SK-N-SH (cell line): ENCODE data around the gene IST1. TPM values are rescaled to one million over a fixed set of nuclear protein-coding genes. Genes with fewer than 3 reads are reported as not detected.

ENCODE experiments used
- CTCF ChIA-PET: fragments of 300-600, 350-600 bp; formaldehyde crosslinking; extraction: SDS; loops from one replicate; lab custom pipeline; 2021; lab: Yijun Ruan, JAX
- POLR2A ChIA-PET: fragments of 350-600 bp; sonication (Branson Sonifier 250); formaldehyde crosslinking; extraction: SDS; loops from one replicate; lab custom pipeline; 2020; ENCODE audit warnings: antibody characterized with exemption, inconsistent platforms; lab: Yijun Ruan, JAX
- DNase-seq: peaks from one replicate; pipeline ENCODE4 v3.0.0; 2012
- H2AFZ ChIP-seq: fragments of 200-600 bp; sonication (generic); 2 replicates; pipeline ENCODE4 v1.8.1; 2016; ENCODE audit warnings: antibody characterized with exemption, mild to moderate bottlenecking, low read depth
- H3F3A ChIP-seq: fragments of 200-600 bp; sonication (generic); replicated peaks from 2 replicates; pipeline ENCODE3; 2016; ENCODE audit warnings: antibody characterized with exemption, mild to moderate bottlenecking; ENCODE audit not compliant: insufficient read depth
- H3K27ac ChIP-seq, 2 experiments: fragments of 200-500 bp in 1 of 2; fragments of 200-600 bp in 1 of 2; sonication (Bioruptor generic) in 1 of 2; sonication (generic), shearing (Covaris generic) in 1 of 2; 2 replicates each; pipeline versions ENCODE4 v1.5.1 to v1.6.1; 2014 to 2016; ENCODE audit warnings: low read depth in 2 of 2, inconsistent platforms in 1 of 2, low read length in 1 of 2, mild to moderate bottlenecking in 1 of 2, mixed read lengths in 1 of 2
- H3K27me3 ChIP-seq: fragments of 200-600 bp; sonication (generic), shearing (Covaris generic); 2 replicates; pipeline ENCODE4 v1.6.1; 2016; ENCODE audit warnings: mixed run types; ENCODE audit not compliant: insufficient read depth
- H3K36me3 ChIP-seq, 2 experiments: fragments of 200-500 bp in 1 of 2; fragments of 200-600 bp in 1 of 2; sonication (Bioruptor generic) in 1 of 2; sonication (generic) in 1 of 2; replicated peaks in 1 of 2; 2 replicates each; pipeline versions ENCODE3 to v1.5.1; 2014 to 2016; ENCODE audit warnings: low read length in 1 of 2, mild to moderate bottlenecking in 1 of 2; ENCODE audit not compliant: insufficient read depth in 2 of 2, control insufficient read depth in 1 of 2
- H3K4me1 ChIP-seq, 2 experiments: fragments of 200-500 bp in 1 of 2; fragments of 200-600 bp in 1 of 2; sonication (Bioruptor generic) in 1 of 2; sonication (generic), shearing (Covaris generic) in 1 of 2; 2 replicates each; pipeline versions ENCODE4 v1.5.1 to v1.6.1; 2014 to 2016; ENCODE audit warnings: low read depth in 1 of 2, low read length in 1 of 2, mixed run types in 1 of 2; ENCODE audit not compliant: insufficient read depth in 2 of 2, control insufficient read depth in 1 of 2
- H3K4me2 ChIP-seq: fragments of 200-600 bp; sonication (generic), shearing (Covaris generic); 2 replicates; pipeline ENCODE4 v1.6.1; 2017; ENCODE audit warnings: mixed run types
- H3K4me3 ChIP-seq, 2 experiments: fragments of 200-500 bp in 1 of 2; fragments of 200-600 bp in 1 of 2; sonication (Bioruptor generic) in 1 of 2; sonication (generic), shearing (Covaris generic) in 1 of 2; 2 replicates each; pipeline versions ENCODE4 v1.5.1 to v1.8.1; 2014 to 2016; ENCODE audit warnings: low read depth in 2 of 2, inconsistent platforms in 1 of 2, low read length in 1 of 2, mild to moderate bottlenecking in 1 of 2, mixed read lengths in 1 of 2, moderate library complexity in 1 of 2
- H3K79me2 ChIP-seq: fragments of 200-600 bp; sonication (generic); 2 replicates; pipeline ENCODE4 v1.8.1; 2017; ENCODE audit warnings: mild to moderate bottlenecking; ENCODE audit not compliant: insufficient read depth
- H3K9ac ChIP-seq: fragments of 200-600 bp; sonication (generic); 2 replicates; pipeline ENCODE4 v1.6.1; 2017; ENCODE audit warnings: mixed run types
- H3K9me2 ChIP-seq: fragments of 200-600 bp; sonication (generic); 2 replicates; pipeline ENCODE4 v1.6.1; 2017; ENCODE audit warnings: mixed run types
- H3K9me3 ChIP-seq: fragments of 200-600 bp; sonication (generic); 2 replicates; pipeline ENCODE4 v1.6.1; 2017; ENCODE audit warnings: mixed run types, mild to moderate bottlenecking, moderate library complexity
- H4K20me1 ChIP-seq: fragments of 200-600 bp; sonication (generic); 2 replicates; pipeline ENCODE4 v1.6.1; 2017; ENCODE audit warnings: mild to moderate bottlenecking, mixed run types; ENCODE audit not compliant: insufficient read depth
- GATA2 ChIP-seq: sonication (generic); formaldehyde crosslinking; IDR thresholded peaks from 2 replicates; pipeline ENCODE4 v1.5.0; 2020; ENCODE audit warnings: mild to moderate bottlenecking, missing genetic modification reagents
- MXI1 ChIP-seq: IDR thresholded peaks from 2 replicates; pipeline ENCODE4 v1.6.1; 2012; ENCODE audit warnings: mild to moderate bottlenecking, low read depth, low read length, improper control_type of control experiment
- RCOR1 ChIP-seq: fragments of 150-350 bp; IDR thresholded peaks from 2 replicates; pipeline ENCODE4 v1.6.1; 2017; ENCODE audit warnings: antibody characterized with exemption, low read length
- RXRA ChIP-seq: IDR thresholded peaks from 2 replicates; pipeline ENCODE4 v1.4.0; 2012; ENCODE audit warnings: low read depth, mild to moderate bottlenecking, borderline replicate concordance
- YY1 ChIP-seq: IDR thresholded peaks from 2 replicates; pipeline ENCODE4 v1.4.0; 2012; ENCODE audit warnings: low read depth, mild to moderate bottlenecking
- WGBS: methylation state at CpG from one replicate; pipeline ENCODE4 v1.1.6; 2017; ENCODE audit warnings: low lambda C conversion rate; 5-methylcytosine and 5-hydroxymethylcytosine counted together
- polyA plus RNA-seq, 3 experiments: library from polyadenylated mRNA; depleted of rRNA; stranded (reverse); fragments of >200 nt; gene quantifications; 2 replicates each; pipeline ENCODE4 v1.2.3, GENCODE V29; 2012
- TF ChIP-seq, protein P1 (sequence below): IDR thresholded peaks from 2 replicates; pipeline ENCODE4 v1.4.0; 2012; ENCODE audit warnings: low read depth, borderline replicate concordance
- TF ChIP-seq, protein P2 (sequence below): IDR thresholded peaks from 2 replicates; pipeline ENCODE4 v1.4.0; 2012; ENCODE audit warnings: low read depth
- TF ChIP-seq, protein P3 (sequence below): fragments of 150-350 bp; IDR thresholded peaks from 2 replicates; pipeline ENCODE4 v1.6.1; 2016; ENCODE audit warnings: mild to moderate bottlenecking, low read depth, low read length
- TF ChIP-seq, protein P4 (sequence below): fragments of 200-600 bp; sonication (generic); IDR thresholded peaks from 2 replicates; pipeline ENCODE4 v1.6.1; 2017; ENCODE audit warnings: antibody characterized with exemption, mild to moderate bottlenecking, moderate library complexity
- TF ChIP-seq, protein P5 (sequence below): IDR thresholded peaks from 2 replicates; pipeline ENCODE4; 2012

IST1 gene
- polyA plus RNA-seq, 1 of the 3 experiments (the other 2 are of a cell fraction) = 133 TPM

DNA sequence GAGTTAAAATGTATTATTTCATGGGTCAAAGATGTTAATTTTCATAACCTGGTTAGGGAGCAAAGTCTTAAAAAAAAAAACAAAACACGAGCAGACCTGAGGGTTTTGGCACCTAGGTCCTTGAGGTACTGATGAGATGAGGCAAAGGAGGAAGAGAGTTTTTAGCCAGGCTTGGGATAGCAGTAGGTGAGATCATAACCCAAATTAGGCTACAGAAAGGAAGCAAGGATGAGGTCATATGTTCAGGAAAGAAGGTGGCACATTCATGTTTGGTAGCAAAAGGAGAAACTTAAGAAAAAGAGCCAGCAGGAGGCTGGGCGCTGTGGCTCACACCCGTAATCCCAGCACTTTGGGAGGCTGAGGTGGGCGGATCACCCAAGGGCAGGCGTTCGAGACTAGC, 46.7 kb upstream of the IST1 start (continued):
- TF ChIP-seq, protein P1, sequence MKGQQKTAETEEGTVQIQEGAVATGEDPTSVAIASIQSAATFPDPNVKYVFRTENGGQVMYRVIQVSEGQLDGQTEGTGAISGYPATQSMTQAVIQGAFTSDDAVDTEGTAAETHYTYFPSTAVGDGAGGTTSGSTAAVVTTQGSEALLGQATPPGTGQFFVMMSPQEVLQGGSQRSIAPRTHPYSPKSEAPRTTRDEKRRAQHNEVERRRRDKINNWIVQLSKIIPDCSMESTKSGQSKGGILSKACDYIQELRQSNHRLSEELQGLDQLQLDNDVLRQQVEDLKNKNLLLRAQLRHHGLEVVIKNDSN = no peak
- no peak for TF ChIP-seq RCOR1
- no peak for TF ChIP-seq RXRA
- no peak for TF ChIP-seq GATA2 (CRISPR knock-in tag)

DNA sequence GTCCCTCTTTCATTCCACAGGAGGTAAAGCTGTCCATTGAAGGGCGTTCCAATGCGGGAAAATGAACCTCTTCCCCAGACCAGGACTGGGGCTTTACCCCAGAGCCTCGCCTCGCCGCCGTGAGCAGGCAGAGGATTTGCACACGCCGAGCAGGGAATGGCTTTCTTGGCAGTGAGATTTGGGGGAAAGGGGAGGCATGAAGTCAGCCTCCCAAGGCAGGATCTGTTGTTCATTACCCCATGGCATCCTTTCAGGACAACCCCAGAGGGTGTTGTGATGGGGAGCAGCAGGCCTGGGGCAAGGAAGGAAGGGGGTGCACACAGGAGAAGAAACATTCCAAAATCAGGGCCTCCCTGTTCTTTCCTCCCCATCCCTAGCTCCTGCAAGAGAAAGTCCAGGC, 43.6 kb upstream of the IST1 start:
- Histone ChIP-seq H3K9me2 (no peaks in the 10 kb centered on the region), H3K27ac (no peak overlapping the region), H4K20me1 (peaks cover 36% of the 10 kb centered on the region), H3K27me3 (no peaks in the 10 kb centered on the region), H3K4me3 (no peak overlapping the region), H3F3A (no peaks in the 10 kb centered on the region), H3K9me3 (no peaks in the 10 kb centered on the region), H2AFZ (no peak overlapping the region), H3K4me1 (peaks cover 0 to 3% of the 10 kb centered on the region in 2 experiments; a peak in 1 of 4 replicates), H3K9ac (no peak overlapping the region)
- 93% methylated on average over 8 of the region's 8 CpGs for whole genome bisulfite sequencing
- TF ChIP-seq MXI1 = no peak
- TF ChIP-seq YY1 = no peak
- TF ChIP-seq, protein P1 = no peak
- TF ChIP-seq, protein P2, sequence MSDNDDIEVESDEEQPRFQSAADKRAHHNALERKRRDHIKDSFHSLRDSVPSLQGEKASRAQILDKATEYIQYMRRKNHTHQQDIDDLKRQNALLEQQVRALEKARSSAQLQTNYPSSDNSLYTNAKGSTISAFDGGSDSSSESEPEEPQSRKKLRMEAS = no peak
- no peak for TF ChIP-seq GATA2 (CRISPR knock-in tag)
- TF ChIP-seq, protein P3, sequence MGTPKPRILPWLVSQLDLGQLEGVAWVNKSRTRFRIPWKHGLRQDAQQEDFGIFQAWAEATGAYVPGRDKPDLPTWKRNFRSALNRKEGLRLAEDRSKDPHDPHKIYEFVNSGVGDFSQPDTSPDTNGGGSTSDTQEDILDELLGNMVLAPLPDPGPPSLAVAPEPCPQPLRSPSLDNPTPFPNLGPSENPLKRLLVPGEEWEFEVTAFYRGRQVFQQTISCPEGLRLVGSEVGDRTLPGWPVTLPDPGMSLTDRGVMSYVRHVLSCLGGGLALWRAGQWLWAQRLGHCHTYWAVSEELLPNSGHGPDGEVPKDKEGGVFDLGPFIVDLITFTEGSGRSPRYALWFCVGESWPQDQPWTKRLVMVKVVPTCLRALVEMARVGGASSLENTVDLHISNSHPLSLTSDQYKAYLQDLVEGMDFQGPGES = no peak
- TF ChIP-seq, protein P4, sequence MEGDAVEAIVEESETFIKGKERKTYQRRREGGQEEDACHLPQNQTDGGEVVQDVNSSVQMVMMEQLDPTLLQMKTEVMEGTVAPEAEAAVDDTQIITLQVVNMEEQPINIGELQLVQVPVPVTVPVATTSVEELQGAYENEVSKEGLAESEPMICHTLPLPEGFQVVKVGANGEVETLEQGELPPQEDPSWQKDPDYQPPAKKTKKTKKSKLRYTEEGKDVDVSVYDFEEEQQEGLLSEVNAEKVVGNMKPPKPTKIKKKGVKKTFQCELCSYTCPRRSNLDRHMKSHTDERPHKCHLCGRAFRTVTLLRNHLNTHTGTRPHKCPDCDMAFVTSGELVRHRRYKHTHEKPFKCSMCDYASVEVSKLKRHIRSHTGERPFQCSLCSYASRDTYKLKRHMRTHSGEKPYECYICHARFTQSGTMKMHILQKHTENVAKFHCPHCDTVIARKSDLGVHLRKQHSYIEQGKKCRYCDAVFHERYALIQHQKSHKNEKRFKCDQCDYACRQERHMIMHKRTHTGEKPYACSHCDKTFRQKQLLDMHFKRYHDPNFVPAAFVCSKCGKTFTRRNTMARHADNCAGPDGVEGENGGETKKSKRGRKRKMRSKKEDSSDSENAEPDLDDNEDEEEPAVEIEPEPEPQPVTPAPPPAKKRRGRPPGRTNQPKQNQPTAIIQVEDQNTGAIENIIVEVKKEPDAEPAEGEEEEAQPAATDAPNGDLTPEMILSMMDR = no peak
- TF ChIP-seq, protein P5, sequence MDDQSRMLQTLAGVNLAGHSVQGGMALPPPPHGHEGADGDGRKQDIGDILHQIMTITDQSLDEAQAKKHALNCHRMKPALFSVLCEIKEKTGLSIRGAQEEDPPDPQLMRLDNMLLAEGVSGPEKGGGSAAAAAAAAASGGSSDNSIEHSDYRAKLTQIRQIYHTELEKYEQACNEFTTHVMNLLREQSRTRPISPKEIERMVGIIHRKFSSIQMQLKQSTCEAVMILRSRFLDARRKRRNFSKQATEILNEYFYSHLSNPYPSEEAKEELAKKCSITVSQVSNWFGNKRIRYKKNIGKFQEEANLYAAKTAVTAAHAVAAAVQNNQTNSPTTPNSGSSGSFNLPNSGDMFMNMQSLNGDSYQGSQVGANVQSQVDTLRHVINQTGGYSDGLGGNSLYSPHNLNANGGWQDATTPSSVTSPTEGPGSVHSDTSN = no peak
- TF ChIP-seq, all 33 proteins: peak for 0
- H3K4me2 ChIP-seq = no peak overlapping the region
- ChIA-PET POLR2A (no interaction called here), CTCF (interaction anchor here (1.3 to 6.3 kb wide), 3 partner anchors 19 to 240 kb away, joined by 3 to 33 read pairs (median 3); partner anchors contain the start of gene ZNF821)
- H3K79me2 ChIP-seq = peaks cover 64% of the 10 kb centered on the region
- H3K36me3 ChIP-seq = peaks cover 21 to 73% of the 10 kb centered on the region in 2 experiments
- no peak for DNase-seq
